ENCODE data around the gene WWP2. TPM values are rescaled to one million over a fixed set of nuclear protein-coding genes. Genes with fewer than 3 reads are reported as not detected.
"Not testable (repeated sequence)": the region's sequence is repeated elsewhere in the genome, so short reads cannot be mapped to it uniquely, and the experiment has no call there.

WWP2 gene
- polyA plus RNA-seq, 4 donors: 38.8 to 54.6 (median 45.8) TPM

- DNase-seq (ENCODE audit: low read depth in 4 of 4, low spot score in 2 of 4): no peak
Measured at GRCh38 chr16:69938981-69939820, 177.1 kb downstream of the WWP2 start.

- no peak for DNase-seq (ENCODE audit: low read depth in 4 of 4, low spot score in 2 of 4)
Measured at GRCh38 chr16:69939821-69940585, 177.9 kb downstream of the WWP2 start.

GRCh38 chr16:69940676-69941075 lies 178.5 kb downstream of the WWP2 start:
- no peak for DNase-seq (ENCODE audit: low read depth in 4 of 4, low spot score in 2 of 4)

GRCh38 chr16:69941251-69942098 lies 179.3 kb downstream of the WWP2 start:
- no peak for DNase-seq (ENCODE audit: low read depth in 4 of 4, low spot score in 2 of 4)

- DNase-seq (ENCODE audit: low read depth in 4 of 4, low spot score in 2 of 4): no peak
Measured at GRCh38 chr16:69942099-69942491, 180.0 kb downstream of the WWP2 start.

- no peak for DNase-seq (ENCODE audit: low read depth in 4 of 4, low spot score in 2 of 4)
Measured at GRCh38 chr16:69942627-69943170, 180.6 kb downstream of the WWP2 start.

GRCh38 chr16:69943241-69944036 lies 181.3 kb downstream of the WWP2 start:
- DNase-seq (ENCODE audit: low read depth in 4 of 4, low spot score in 2 of 4): not testable (repeated sequence)

GRCh38 chr16:69950411-69950810 lies 188.3 kb downstream of the WWP2 start:
- DNase-seq (ENCODE audit: low read depth in 4 of 4, low spot score in 2 of 4): not testable (repeated sequence)

GRCh38 chr16:69951017-69951671 lies 189.0 kb downstream of the WWP2 start, which contains the start of gene CLEC18A:
TSS of gene CLEC18A (plus strand) at chr16:69951334. CDS start at chr16:69951367, 33 bp downstream.
- not testable (repeated sequence) for DNase-seq (ENCODE audit: low read depth in 4 of 4, low spot score in 2 of 4)

GRCh38 chr16:69951672-69952031 lies 189.5 kb downstream of the WWP2 start:
- not testable (repeated sequence) for DNase-seq (ENCODE audit: low read depth in 4 of 4, low spot score in 2 of 4)

- DNase-seq (ENCODE audit: low read depth in 4 of 4, low spot score in 2 of 4): not testable (repeated sequence)
Measured at GRCh38 chr16:69952116-69952515, 190.0 kb downstream of the WWP2 start.

GRCh38 chr16:69952572-69953355 lies 190.6 kb downstream of the WWP2 start:
- not testable (repeated sequence) for DNase-seq (ENCODE audit: low read depth in 4 of 4, low spot score in 2 of 4)

GRCh38 chr16:69954241-69954640 lies 192.1 kb downstream of the WWP2 start:
- DNase-seq (ENCODE audit: low read depth in 4 of 4, low spot score in 2 of 4): not testable (repeated sequence)

- not testable (repeated sequence) for DNase-seq (ENCODE audit: low read depth in 4 of 4, low spot score in 2 of 4)
Measured at GRCh38 chr16:69963312-69963711, 201.2 kb downstream of the WWP2 start.

GRCh38 chr16:69964960-69965660 lies 203.0 kb downstream of the WWP2 start:
- DNase-seq (ENCODE audit: low read depth in 4 of 4, low spot score in 2 of 4): peak in 1 of 4 donors; percentile 20

GRCh38 chr16:69965661-69966054 lies 203.5 kb downstream of the WWP2 start:
- not testable (repeated sequence) for DNase-seq (ENCODE audit: low read depth in 4 of 4, low spot score in 2 of 4)

GRCh38 chr16:69967688-69968087 lies 205.6 kb downstream of the WWP2 start:
- DNase-seq (ENCODE audit: low read depth in 4 of 4, low spot score in 2 of 4): not testable (repeated sequence)

GRCh38 chr16:69968125-69968524 lies 206.0 kb downstream of the WWP2 start:
- DNase-seq (ENCODE audit: low read depth in 4 of 4, low spot score in 2 of 4): not testable (repeated sequence)

Measured in left renal cortex interstitium (tissue), 4 donors.